ENCODE data around the gene GMDS.

The GMDS gene

DNA sequence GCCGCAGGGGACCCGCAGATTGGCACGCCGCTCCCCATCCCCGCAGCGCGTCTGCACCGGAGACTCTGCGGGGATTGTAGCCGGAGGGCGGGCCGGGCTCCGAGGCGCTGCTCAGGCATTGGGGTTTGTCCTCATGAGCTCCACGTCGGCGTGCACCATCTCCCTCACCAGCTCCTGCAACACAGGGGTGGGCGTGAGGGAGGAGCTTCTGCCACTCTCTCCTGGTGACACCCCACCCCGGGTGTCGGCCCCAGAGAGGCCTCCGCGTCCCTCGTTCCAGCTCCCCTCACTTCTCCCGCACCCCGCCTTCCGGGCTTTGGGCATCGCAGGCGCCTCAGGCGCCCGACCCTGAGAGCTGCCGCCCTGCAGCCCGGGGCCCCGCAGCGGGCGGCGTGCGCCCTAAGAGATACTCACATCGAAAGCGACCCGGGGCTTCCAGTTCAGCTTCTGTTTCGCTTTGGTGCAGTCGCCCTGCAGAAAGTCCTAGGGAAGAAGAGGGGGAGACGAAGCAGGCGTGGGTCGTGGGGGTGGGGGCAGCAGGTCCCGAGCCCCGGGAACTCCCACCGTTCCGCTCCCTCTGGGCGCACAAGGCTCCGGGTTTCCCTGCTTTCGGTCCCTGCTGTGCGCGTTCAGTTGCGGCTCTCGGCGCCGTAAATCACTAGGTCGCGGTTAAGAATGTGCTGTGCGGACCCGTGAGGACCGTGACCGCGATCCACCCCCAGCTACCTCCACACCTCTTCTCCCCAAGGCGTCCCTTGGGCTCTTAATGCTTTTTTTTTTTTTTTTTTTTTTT is 621.2 kb downstream of the GMDS start:
- DNase-seq (ENCODE audit: low read depth): no peak

- DNase-seq (ENCODE audit: low read depth): no peak
Observed at GRCh38 chr6:1623769-1624057, 621.7 kb downstream of the GMDS start.

DNA sequence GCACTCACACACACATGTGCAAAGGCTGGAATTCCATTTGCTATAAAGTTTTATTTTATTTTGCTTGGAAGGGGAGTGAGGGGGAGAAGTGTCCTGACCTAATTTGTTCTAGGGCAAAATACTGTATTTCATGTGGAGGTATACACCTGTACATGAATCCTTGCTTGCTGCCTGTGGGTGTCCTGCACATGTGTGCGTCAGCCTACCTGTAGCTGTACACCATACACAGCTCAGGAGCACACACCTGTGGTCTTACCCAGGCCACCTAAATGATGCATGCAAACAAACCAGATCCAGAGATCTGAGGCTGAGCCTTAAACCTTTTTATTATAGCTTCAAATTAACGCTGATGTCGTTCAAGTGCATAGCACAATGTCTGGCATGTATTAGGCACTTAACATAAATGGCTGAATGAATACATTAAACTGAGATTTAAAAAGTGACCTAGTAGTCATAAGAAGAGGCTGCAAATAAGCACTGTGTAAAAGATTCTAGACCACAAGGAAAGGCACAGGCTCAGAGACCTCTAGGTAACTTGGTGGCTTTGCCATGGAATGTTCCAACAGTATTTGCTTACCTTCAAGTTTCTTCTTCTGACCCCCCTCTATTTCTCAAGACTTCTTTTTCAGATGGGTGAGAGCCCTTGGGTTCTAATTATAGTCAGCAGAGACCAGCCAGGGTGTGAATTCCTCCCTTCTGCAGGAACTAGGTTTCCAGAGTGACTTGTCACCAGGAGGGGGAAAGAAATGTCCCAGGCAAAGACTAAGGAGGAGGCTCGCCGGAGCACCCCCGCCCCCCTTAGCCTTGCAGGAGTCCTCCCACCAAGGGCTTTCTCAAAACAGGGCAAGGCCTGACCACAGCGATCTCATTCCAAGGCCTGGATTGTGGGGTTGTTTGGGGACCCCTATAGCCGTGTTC is 622.3 kb downstream of the GMDS start:
- DNase-seq (ENCODE audit: low read depth): no peak

GRCh38 chr6:1622220-1622850 is 623.1 kb downstream of the GMDS start:
- no peak for DNase-seq (ENCODE audit: low read depth)

- no peak for DNase-seq (ENCODE audit: low read depth)
Observed at GRCh38 chr6:1621070-1621701, 624.2 kb downstream of the GMDS start.

GRCh38 chr6:1620504-1621069 is 624.8 kb downstream of the GMDS start:
- DNase-seq (ENCODE audit: low read depth): no peak

- no peak for DNase-seq (ENCODE audit: low read depth)
Observed at GRCh38 chr6:1619673-1620503, 625.5 kb downstream of the GMDS start.

- no peak for DNase-seq (ENCODE audit: low read depth)
Observed at GRCh38 chr6:1619098-1619672, 626.2 kb downstream of the GMDS start.

GRCh38 chr6:1618311-1619097 is 626.9 kb downstream of the GMDS start:
- DNase-seq (ENCODE audit: low read depth): no peak

- DNase-seq (ENCODE audit: low read depth): no peak
Observed at GRCh38 chr6:1617466-1618310, 627.7 kb downstream of the GMDS start.

DNA sequence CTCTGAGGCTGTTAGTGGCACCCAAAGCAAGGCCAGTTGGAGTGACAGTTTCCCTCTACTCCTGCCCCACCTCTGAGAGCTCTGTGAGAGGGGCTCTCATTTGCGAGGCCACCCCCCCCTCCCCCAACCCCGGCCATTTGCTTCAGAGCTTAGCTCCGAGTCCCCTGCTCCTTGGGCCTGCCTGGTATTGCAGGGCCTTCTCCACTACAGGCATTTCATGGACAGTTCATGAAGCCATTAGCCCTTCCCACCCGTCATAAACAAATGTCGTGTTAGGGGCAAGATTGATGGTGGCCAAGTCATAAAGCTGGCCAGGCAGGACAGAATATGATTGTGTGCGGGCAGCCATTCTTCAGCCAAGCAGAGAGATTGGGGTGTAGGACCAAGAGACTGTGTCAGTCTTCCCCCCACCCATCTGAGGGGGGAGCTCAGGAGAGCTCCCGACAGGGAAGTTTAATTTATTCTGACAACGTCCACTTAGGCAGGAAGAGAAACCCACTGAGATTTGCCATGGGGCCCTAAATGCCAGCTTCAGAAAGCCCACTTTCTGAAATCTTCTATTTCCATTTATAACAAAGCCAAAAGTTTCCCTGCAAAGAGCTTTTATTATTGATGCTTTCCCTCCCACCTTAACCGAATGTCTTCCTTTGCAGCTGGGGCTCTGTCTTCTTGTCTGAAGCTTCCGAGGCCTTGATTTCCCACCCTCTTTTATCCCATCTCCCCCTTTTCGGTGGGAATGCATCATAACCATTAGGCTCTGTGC is 628.5 kb downstream of the GMDS start:
- no peak for DNase-seq (ENCODE audit: low read depth)

GRCh38 chr6:1615853-1616420 is 629.5 kb downstream of the GMDS start:
- no peak for DNase-seq (ENCODE audit: low read depth)

DNA sequence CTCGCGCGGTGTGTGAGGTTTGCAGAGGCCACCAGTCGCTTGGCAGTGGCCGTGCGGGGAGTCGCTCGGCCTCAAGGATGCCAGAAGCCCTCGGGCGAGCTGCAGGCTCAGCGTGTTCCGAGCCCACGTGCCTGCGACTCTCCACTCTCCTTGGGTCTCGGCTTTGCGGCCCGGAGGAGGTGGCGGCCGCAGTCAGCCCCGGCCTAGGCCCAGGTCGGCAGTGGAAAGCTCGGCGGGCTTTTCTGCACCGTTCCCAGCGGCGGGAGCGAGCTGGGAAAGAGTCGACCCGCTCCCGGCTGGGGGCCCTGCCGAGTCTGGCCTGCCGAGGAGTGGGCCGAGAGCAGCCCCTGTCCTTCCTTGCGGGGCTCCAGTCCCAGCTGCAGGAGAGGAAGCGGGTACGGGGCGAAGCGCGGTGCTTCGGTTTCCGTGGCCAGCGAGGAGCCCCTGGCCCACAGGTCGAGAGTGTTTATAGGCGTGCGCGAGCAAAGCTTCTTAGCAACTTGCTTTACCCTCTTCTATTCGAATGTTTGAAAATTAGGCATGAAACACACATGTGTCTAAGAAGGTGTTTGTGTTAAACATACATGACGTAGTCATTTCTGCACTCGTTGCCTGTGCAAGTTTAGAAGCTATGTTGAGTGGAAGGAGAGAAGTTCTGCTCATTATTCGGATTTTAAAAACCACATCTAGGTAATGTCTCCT is 630.1 kb downstream of the GMDS start:
- DNase-seq (ENCODE audit: low read depth): no peak

DNA sequence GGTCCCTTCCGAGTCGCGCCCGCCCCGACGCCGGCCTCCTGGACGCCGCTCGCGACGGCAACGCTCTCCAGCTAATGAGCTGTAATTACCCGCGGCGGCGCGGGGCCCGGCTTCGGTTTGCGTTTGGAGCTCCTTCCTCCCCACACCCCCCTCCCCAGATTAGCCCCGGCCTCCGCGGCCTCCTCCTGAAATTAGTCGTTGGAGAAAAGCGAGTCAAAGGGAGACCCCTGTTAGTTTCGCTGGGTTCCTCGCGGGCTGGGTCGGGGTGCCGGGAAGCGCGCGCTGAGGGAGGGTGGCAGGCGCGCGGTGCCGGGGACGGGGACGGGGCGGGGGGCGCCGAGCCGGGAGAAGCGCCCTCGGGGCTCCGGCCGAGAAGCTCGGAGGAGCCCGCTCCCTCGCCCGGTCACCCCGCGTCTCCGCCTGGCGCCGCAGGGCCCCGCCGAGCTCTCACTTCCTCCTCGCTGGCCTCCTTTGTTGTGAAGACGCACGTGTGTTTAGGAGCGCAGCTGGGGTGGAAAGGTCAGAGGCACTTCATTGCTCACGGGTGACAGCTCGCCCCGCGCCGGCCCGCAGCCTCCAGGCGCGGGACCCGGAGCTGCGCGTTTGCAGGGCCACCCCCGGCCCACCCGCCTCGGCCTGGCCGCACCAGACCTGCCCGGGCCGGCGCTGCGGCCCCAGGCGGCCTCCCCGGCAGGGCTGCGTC is 630.8 kb downstream of the GMDS start:
- no peak for DNase-seq (ENCODE audit: low read depth)

DNA sequence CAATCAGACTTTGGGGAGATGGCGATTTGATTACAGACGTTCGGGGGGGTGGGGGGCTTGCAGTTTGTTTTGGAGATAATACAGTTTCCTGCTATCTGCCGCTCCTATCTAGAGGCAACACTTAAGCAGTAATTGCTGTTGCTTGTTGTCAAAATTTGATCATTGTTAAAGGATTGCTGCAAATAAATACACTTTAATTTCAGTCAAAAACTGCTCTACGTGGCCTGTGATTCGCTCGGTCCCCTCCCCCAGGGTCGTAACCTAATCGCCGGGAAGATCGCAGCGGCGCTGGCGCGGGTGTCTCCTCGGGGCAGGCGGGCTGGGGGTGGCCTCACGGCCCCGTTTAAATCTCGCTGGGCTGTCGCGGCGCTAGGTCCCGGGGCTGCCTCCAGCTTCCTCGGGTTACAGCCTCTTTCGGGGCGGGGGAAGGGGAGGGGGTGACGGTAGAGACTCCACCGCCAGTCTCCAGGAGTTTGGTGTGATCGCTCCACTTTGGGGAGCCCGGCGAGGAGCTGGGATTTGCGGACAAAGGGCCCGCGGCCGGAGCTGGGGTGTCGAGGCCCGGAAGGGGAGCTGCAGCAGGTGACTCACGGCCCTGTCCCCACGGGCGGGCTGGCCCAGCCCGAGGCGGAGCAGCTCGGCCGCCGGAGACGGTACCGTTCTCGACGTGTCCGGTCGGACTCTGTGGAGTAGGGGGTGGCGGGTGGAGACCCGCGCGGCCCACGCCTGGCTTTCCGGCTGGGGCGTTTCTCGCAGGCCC is 631.5 kb downstream of the GMDS start:
- DNase-seq (ENCODE audit: low read depth): no peak

DNA sequence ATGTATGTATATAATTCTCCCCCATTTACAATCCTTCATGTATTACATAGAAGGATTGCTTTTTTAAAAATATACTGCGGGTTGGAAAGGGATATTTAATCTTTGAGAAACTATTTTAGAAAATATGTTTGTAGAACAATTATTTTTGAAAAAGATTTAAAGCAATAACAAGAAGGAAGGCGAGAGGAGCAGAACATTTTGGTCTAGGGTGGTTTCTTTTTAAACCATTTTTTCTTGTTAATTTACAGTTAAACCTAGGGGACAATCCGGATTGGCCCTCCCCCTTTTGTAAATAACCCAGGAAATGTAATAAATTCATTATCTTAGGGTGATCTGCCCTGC is 632.1 kb downstream of the GMDS start:
- DNase-seq (ENCODE audit: low read depth): no peak

All from stimulated activated CD8-positive, alpha-beta memory T cell treated with anti-CD3 and anti-CD28 coated beads, Interleukin-7, amount 100 ng/mL, for 24 hours (primary cell).